Fibroblast of skin of back (primary cell): ENCODE measurements around the gene CATSPERE.
A peak's percentile ranks its signal among the peaks of the same experiment; 100 is the strongest.
"Not testable (repeated sequence)": the region's sequence is repeated elsewhere in the genome, so short reads cannot be mapped to it uniquely, and the experiment has no call there.

Source experiments
- DNase-seq: peaks from one replicate; pipeline ENCODE4 v3.0.0-alpha.2; 2013

Gene CATSPERE

GRCh38 chr1:244552336-244552735 lies 91.3 kb downstream of the CATSPERE start:
- no peak for DNase-seq

GRCh38 chr1:244556263-244556662 lies 95.2 kb downstream of the CATSPERE start:
- no peak for DNase-seq

GRCh38 chr1:244557565-244557964 lies 96.5 kb downstream of the CATSPERE start:
- DNase-seq = no peak

- no peak for DNase-seq
Observed at GRCh38 chr1:244559561-244559960, 98.5 kb downstream of the CATSPERE start.

DNA sequence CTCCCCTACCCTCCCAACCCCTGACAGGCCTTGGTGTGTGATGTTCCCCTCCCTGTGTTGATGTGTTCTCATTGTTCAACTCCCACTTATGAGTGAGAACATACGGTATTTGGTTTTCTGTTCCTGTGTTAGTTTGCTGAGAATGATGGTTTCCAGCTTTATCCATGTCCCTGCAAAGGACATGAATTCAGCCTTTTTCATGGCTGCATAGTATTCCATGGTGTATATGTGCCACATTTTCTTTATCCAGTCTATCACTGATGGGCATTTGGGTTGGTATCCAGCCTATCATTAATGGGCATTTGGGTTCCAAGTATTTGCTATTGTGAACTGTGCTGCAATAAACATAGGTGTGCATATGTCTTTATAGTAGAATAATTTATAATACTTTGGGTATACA lies 101.8 kb downstream of the CATSPERE start:
- DNase-seq = not testable (repeated sequence)

- DNase-seq = no peak
Observed at GRCh38 chr1:244573768-244574167, 112.7 kb downstream of the CATSPERE start.

DNA sequence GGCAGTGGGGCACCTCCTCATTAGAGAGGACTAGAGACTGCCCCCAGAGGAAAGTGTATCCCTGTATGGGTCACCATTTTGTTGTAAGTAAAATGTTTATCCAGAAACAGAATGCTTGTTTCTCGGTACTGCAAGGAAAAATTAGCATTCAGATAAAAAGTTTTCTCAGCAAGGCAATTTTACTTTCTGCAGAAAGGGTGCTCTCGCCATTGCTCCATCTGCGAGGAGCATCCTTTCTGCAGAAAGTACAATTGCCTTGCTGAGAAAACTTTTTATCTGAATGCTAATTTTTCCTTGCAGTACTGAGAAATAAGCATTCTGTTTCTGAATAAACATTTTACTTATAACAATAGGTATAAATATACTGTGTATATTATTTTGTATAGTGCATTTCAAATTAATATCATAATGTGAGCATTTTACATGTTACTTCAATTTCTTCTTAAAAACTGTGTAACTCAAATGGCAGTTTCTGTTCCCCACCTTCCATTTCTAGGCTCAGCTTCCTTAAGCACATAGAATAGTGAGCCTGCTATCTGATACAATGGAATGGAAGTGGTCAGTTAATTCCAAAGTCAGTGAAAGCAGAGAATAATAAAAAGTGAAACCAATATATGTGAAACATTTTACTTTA lies 115.3 kb downstream of the CATSPERE start:
- DNase-seq = no peak

- not testable (repeated sequence) for DNase-seq
Observed at GRCh38 chr1:244578205-244578604, 117.1 kb downstream of the CATSPERE start.

DNA sequence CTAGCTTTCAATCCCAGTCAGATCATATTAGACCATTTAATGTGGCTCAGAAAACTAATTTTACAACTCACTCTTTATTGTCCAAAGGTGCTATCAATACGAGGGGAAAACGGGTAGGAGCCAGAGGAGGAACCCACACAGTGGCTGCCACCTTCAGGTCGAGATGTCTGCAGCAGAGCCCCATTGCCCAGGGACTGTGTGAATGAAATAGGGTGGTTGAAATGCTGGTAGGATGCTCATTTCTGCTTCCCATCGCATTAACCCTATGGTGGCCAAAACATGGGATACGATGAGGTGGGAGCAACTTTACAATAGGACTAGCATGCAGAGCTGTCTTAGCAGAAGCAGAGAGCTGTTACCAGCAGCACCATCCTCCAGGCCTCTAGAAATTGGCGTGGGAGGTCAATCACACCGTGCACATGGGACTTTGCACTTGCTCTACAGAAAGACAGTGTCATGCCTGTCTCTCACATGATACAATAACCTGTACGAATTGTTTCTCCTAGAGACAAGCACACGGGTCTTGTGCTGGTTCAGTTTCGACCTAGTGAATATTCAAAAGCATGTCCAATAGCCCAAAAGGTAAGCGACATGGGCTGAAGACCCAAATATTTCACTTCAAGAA lies 122.4 kb downstream of the CATSPERE start:
- DNase-seq = no peak

- no peak for DNase-seq
Observed at GRCh38 chr1:244585867-244586266, 124.8 kb downstream of the CATSPERE start.

DNA sequence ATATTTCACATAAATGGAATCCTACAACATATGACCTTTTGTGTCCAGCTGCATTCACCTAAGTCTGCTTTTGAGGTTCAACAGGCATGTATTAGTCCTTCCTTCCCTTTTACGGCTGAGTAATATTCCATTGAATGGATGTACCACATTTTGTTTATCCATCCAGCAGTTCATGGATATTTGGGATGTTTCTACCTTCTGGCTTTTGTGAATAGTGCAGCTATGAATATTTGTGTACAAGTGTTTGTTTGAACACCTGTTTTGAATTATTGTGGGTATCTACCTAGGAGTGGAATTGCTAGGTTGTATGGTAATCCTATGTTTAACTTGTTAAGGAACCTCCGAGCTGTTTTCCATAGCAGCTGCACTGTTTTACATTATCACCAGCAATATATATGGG lies 129.6 kb downstream of the CATSPERE start:
- DNase-seq = no peak

GRCh38 chr1:244598611-244599010 lies 137.5 kb downstream of the CATSPERE start:
- no peak for DNase-seq

- peak; percentile 95 for DNase-seq
Observed at GRCh38 chr1:244599937-244600350, 138.9 kb downstream of the CATSPERE start.

- no peak for DNase-seq
Observed at GRCh38 chr1:244601336-244601735, 140.3 kb downstream of the CATSPERE start.

- DNase-seq = peak; percentile 41
Observed at GRCh38 chr1:244603498-244603897, 142.4 kb downstream of the CATSPERE start.

DNA sequence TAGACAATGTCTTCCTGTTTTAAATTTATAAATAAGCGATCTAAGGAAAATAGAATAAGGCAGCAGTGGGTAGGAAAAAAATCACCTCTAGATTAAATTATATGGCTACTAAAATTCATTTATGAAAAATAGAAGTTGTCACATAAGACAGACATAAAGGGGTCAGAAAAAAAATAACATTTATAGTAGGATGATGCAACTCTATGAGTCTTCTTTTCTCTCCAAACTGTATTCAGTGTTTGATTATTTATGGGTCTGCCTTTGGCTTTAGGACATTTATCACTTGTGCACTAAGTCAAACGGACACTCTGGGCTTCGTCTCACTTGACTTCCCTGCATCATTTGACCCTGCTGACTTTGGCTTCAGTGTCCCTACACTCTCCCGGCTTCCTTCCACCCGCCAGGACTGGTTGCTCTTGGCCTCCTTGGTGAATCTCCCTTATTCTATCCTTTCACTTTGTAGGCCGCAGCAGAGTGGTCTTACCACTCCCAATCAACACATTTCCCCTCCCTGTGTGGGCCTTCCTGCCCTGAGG lies 144.8 kb downstream of the CATSPERE start:
- no peak for DNase-seq

DNA sequence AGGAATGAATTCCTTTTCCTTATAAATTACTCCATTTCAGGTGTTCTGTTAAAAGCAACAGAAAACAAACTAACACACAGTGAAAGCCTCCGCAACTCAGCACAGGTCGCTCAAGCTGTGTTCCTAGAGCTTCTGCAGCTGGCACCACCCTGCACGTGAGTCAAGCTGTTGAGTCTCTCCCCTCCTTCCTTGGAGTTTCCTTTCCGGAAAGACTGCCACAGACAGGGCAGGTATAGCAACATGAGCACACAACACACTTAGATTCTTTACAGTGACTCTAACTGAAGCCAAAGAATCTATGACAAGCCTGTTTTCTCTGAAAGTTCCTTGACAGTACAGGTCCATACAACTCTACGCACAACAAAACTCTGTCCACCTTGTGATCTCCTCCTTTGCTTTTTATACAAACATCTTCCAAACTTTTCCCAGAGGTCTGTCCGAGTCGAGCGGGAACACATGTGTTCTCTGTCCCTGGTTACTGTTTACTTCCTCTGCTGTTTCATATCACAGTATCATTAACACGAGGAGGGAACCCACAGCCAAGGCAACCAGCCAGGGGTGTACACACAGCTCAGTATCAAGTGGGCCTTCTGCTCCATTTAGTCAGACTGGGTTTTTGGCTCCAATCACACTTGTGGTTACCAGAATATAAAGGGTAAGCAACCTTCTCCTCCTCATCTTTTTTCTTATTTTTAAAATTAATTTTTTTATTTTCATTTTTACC lies 153.2 kb downstream of the CATSPERE start:
- no peak for DNase-seq

- DNase-seq = no peak
Observed at GRCh38 chr1:244614879-244615278, 153.8 kb downstream of the CATSPERE start.

DNA sequence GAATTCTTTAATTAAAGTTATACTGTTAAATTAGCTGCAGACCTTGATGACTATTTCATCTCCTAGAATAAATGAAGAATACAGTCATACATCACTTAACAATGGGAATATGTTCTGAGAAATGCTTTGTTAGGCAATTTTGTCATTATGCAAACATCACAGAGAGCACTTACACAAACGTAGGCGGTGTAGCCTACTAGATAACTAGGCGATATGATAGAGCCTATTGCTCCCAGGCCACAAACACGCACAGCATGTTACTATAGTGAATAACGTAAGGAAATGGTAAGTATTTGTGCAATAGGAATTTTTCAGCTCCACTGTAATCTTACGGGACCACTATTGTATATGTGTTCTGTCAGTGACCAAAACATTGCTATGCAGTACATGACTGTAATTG lies 154.2 kb downstream of the CATSPERE start:
- DNase-seq = no peak

DNA sequence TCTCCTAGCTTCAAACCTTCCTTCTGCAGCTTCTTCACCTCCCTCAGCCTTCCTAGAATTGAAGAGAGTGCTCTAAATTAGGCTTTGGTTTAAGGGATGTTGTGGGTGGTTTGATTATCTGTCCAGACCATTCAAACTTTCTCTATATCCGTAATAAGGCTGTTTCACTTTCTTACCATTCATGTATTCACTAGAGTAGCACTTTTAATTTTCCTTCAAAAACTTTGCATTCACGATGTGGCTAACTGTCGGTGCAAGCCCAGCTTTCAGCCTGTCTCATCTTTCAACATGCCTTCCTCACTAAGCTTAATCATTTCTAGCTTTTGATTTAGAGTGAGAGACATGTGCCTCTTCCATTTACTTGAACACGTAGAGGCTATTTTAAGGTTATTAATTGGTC lies 165.6 kb downstream of the CATSPERE start:
- DNase-seq = no peak

DNA sequence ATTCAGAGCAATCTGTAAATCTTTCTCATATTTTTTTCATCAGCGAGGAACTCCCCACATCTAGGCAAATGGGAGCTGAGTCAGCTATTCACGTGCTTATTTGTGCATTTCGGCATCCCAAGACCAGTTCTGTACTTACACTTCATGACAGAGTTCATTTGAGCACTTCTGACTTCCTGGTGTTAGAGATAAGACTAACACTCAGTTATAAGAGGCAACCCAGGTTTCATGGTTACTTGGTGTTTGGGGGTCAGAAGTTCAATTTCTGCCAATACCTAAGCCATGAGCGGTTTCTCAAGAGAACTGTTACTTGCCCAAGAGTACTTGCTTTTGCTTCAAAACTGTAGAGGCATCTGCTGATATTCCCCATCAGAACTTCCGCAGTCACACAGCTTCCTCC lies 167.7 kb downstream of the CATSPERE start:
- DNase-seq = no peak

- no peak for DNase-seq
Observed at GRCh38 chr1:244633140-244633539, 172.1 kb downstream of the CATSPERE start.

- no peak for DNase-seq
Observed at GRCh38 chr1:244634546-244634945, 173.5 kb downstream of the CATSPERE start.
